ENCODE measurements around the gene RNF130. TPM values are rescaled to one million over a fixed set of nuclear protein-coding genes. Genes with fewer than 3 reads are reported as not detected.

Gene RNF130
- total RNA-seq, 1 donor from 2014 or later = 70.8 TPM

DNA sequence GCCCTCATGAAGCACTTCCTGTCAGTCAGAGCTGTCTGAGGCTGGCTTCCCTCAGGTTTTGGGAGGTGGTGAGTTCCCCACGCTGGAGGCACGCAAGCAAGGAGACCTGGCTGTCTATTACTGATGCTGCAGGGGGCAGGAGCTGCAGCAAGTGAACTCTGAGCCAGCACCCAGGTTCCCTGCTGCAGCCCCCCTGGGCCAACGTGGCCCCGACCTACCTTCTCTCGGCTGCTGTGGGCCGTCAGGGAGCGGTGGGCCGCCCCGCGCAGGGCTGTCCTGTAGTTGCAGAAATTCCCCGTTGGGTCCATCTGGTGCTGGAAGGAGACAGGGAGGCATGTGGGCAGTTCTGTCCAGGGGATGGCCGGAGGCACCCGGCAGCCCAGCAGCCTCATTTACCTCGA, 46.8 kb upstream of the RNF130 start:
- no peaks in the 10 kb centered on the region for H3K9me3 Mint-ChIP-seq (ENCODE audit: unreplicated experiment)
- no peak overlapping the region for H3K27ac Mint-ChIP-seq (ENCODE audit: unreplicated experiment)
- TF ChIP-seq, protein P1, sequence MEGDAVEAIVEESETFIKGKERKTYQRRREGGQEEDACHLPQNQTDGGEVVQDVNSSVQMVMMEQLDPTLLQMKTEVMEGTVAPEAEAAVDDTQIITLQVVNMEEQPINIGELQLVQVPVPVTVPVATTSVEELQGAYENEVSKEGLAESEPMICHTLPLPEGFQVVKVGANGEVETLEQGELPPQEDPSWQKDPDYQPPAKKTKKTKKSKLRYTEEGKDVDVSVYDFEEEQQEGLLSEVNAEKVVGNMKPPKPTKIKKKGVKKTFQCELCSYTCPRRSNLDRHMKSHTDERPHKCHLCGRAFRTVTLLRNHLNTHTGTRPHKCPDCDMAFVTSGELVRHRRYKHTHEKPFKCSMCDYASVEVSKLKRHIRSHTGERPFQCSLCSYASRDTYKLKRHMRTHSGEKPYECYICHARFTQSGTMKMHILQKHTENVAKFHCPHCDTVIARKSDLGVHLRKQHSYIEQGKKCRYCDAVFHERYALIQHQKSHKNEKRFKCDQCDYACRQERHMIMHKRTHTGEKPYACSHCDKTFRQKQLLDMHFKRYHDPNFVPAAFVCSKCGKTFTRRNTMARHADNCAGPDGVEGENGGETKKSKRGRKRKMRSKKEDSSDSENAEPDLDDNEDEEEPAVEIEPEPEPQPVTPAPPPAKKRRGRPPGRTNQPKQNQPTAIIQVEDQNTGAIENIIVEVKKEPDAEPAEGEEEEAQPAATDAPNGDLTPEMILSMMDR (IDR thresholded peaks at IDR 0.05) = no peak
- H3K4me3 Mint-ChIP-seq (ENCODE audit: unreplicated experiment) = no peak overlapping the region
- H3K4me1 Mint-ChIP-seq (ENCODE audit: unreplicated experiment) = no peaks in the 10 kb centered on the region
- no peak for DNase-seq (ENCODE audit: extremely low spot score, unreplicated experiment)
- H3K27me3 Mint-ChIP-seq (ENCODE audit: unreplicated experiment) = peaks cover 14% of the 10 kb centered on the region
- H3K36me3 Mint-ChIP-seq (ENCODE audit: unreplicated experiment) = no peaks in the 10 kb centered on the region

DNA sequence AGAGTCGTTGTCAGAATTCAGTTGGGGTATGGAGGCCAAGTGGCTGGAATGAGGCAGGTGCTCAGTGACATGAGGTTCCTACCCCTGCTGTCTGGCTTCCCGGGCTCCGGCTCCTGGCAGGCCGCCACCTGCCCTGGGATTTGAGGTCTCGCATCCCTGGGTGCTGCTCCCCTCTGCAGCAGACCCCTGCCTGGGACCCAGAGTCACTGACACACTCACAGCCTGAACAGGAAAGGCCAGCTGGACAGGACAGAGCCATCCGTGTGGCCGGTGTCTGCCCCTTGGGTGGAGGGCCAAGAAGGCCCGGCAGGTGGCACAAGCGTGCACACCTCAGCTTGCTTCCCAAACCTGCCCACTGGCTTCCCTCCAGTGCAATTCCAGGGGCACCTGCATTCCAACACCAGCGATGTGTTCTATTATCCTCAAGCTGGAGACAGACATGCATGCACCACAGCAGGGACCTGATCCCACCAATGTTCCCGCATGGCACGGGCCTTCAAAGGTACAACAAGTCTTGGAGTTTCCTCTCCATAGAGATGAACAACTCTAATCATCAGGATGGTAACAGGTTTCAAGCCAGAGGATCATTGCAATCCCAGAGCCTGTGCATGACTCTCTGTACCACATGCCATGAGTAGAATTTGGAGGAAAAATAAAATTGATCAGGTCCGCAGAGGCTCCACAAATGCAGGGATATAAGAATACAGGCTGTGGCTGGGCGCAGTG, 45.6 kb upstream of the RNF130 start:
- H3K4me1 Mint-ChIP-seq (ENCODE audit: unreplicated experiment) = no peaks in the 10 kb centered on the region
- H3K36me3 Mint-ChIP-seq (ENCODE audit: unreplicated experiment) = no peaks in the 10 kb centered on the region
- peaks cover 3% of the 10 kb centered on the region for H3K27me3 Mint-ChIP-seq (ENCODE audit: unreplicated experiment)
- TF ChIP-seq, protein P1 (IDR thresholded peaks at IDR 0.05) = no peak
- H3K9me3 Mint-ChIP-seq (ENCODE audit: unreplicated experiment) = no peaks in the 10 kb centered on the region
- no peak overlapping the region for H3K27ac Mint-ChIP-seq (ENCODE audit: unreplicated experiment)
- no peak overlapping the region for H3K4me3 Mint-ChIP-seq (ENCODE audit: unreplicated experiment)
- no peak for DNase-seq (ENCODE audit: extremely low spot score, unreplicated experiment)

DNA sequence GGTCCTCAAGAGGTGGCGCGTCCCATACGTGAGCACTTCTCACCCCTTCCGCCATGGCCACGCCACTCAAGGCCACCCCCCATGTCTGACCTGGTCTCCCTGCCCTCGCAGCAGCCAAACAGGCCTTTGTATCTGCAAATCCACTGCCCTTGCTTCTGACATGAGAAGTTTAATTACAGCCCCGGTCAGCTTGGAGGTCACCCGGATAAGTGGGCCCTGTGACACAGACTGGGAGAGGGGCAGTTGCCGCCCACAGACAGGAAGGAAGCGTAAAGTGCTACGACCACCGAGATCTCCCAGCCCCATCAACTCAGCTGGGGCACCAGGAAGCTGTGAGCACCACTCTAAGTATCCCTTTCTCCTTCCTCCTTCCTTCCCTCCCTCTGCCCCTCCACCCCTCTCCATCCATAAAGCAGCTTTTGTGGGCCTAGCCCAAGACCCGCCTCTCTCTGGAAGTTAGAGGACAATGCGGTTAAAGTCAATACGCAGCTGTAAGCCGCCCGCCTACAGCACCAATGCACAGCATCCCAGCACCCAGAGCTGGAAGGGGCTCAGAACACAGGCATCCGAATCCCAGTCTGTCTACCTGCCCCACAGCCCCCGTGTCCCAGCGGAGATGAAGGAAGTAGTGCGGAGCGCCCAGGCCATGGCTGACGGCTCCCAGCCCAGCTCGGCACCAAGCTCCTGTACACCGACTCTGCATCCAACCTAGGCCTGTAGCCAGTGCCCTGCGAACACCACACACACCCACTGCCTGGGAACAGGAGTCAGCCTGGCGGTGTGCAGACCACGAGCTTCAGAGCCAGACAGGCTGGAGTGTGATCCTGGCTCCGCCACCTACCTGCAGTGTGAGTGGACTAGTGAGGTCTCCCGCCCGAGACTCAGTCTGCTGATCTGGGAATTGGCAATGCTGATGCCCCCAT, 44.8 kb upstream of the RNF130 start:
- TF ChIP-seq, protein P1 (IDR thresholded peaks at IDR 0.05) = no peak
- DNase-seq (ENCODE audit: extremely low spot score, unreplicated experiment) = no peak
- H3K9me3 Mint-ChIP-seq (ENCODE audit: unreplicated experiment) = no peaks in the 10 kb centered on the region
- H3K36me3 Mint-ChIP-seq (ENCODE audit: unreplicated experiment) = no peaks in the 10 kb centered on the region
- H3K27ac Mint-ChIP-seq (ENCODE audit: unreplicated experiment) = no peak overlapping the region
- H3K4me1 Mint-ChIP-seq (ENCODE audit: unreplicated experiment) = no peaks in the 10 kb centered on the region
- no peak overlapping the region for H3K4me3 Mint-ChIP-seq (ENCODE audit: unreplicated experiment)
- H3K27me3 Mint-ChIP-seq (ENCODE audit: unreplicated experiment) = no peaks in the 10 kb centered on the region

DNA sequence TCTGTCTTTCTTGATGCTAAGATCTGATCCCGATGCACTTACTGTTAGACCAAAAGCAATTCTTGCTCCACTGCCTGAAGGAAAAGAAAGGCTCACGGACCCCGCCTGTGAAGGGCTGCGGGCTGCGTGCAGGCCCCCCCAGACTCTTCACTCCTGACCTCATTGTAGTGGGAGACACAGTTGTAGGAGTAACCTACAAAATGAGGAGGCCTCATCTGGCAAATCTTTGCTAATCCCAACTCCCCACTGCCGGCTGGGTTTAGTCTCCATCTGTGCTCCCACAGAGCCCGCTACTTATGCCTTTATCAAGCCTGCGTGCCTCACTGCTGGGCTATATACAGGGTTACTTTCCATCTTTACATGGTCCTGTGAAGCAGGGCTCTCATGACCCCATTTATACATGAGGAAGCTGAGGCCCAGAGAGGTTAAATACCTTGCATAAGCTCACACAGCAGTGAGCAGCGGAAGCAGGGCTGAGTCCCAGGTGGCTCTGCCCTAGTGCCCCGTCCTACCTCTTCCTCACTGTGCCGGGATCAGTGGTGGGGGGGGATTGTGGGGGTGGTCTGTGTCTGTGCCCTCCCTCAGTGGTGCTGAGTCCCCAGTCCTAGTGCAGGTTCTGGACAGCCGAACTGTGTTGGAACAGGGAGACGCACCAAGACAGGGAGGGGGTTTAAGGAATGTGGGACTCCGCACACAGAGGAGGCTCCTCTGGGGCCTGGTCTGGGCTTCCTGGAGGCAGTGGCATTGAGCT, 43.9 kb upstream of the RNF130 start:
- H3K4me1 Mint-ChIP-seq (ENCODE audit: unreplicated experiment) = no peaks in the 10 kb centered on the region
- no peak overlapping the region for H3K4me3 Mint-ChIP-seq (ENCODE audit: unreplicated experiment)
- H3K27ac Mint-ChIP-seq (ENCODE audit: unreplicated experiment) = no peak overlapping the region
- H3K27me3 Mint-ChIP-seq (ENCODE audit: unreplicated experiment) = no peaks in the 10 kb centered on the region
- no peaks in the 10 kb centered on the region for H3K36me3 Mint-ChIP-seq (ENCODE audit: unreplicated experiment)
- TF ChIP-seq, protein P1 (IDR thresholded peaks at IDR 0.05) = no peak
- no peaks in the 10 kb centered on the region for H3K9me3 Mint-ChIP-seq (ENCODE audit: unreplicated experiment)
- DNase-seq (ENCODE audit: extremely low spot score, unreplicated experiment) = no peak

Measured in osteocyte (in vitro differentiated cells).